Peyer's patch (tissue), 4 donors: ENCODE data around the gene REEP6.

Experiments used
- POLR2A ChIP-seq, 2 donors: fragments of 450-650 bp; IDR thresholded peaks; one replicate each; pipeline ENCODE4 v1.5.1; 2017; ENCODE audit warnings: antibody characterized with exemption in 2 of 2, mild to moderate bottlenecking in 2 of 2, moderate library complexity in 2 of 2
- TF ChIP-seq, protein P1 (sequence below), 6 experiments: fragments of 450-650 bp in 4 of 6; fragments of 200-600 bp in 2 of 6; sonication (generic) in 1 of 6; IDR thresholded peaks; one replicate each; pipeline ENCODE4 v1.5.1; 2017 to 2019; ENCODE audit warnings: antibody characterized with exemption in 6 of 6, mild to moderate bottlenecking in 3 of 6, moderate library complexity in 1 of 6

DNA sequence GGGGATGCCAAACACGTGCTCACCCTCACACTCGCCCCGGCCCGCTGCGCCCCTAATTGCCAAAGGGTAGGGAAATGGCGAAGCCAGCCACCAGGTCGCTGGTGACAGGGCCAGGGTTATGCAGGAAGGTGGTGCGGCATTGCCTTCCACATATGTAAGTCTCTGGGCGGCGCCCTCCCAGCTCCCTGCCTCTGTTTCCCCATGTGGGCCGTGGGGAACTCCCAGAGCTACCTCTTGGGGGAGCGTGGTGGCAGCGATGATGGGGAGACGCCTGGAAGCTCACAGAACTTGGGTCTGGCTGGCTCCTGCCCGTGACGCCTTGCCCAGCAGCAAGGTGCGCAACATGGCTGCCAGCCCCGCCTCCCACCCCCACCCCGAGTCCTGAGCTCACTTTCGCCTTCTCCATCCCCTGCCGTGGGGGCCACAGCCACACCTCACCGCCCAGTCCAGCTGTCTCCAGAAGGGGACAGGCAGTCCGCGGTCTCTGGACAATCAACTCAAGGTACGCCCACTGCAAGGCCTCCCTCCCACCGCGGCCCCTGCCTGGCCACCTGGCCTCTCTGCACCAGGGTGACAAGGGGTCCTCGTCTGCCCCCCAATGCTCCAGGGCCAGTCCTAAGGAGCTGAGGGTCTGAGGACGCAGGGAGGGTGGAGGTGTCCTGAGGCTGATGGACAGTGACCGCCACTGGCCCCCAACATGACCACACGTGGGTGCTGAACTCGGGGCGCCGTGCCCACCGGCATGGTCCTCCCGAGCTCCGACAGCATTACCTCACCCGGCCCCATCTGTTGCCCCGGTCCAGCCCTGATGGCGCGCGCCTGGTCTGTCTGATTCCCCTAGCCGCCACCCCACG, 18.5 kb upstream of the REEP6 start:
- TF ChIP-seq, protein P1, sequence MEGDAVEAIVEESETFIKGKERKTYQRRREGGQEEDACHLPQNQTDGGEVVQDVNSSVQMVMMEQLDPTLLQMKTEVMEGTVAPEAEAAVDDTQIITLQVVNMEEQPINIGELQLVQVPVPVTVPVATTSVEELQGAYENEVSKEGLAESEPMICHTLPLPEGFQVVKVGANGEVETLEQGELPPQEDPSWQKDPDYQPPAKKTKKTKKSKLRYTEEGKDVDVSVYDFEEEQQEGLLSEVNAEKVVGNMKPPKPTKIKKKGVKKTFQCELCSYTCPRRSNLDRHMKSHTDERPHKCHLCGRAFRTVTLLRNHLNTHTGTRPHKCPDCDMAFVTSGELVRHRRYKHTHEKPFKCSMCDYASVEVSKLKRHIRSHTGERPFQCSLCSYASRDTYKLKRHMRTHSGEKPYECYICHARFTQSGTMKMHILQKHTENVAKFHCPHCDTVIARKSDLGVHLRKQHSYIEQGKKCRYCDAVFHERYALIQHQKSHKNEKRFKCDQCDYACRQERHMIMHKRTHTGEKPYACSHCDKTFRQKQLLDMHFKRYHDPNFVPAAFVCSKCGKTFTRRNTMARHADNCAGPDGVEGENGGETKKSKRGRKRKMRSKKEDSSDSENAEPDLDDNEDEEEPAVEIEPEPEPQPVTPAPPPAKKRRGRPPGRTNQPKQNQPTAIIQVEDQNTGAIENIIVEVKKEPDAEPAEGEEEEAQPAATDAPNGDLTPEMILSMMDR (IDR thresholded peaks at IDR 0.05), result no peak
- no peak for TF ChIP-seq POLR2A (IDR thresholded peaks at IDR 0.05)
